H1 (cell line): ENCODE results near the gene FSTL4.

Experiments used
- EP300 ChIP-seq, 2 experiments: IDR thresholded peaks; 1 replicate in 1 of 2; 2 replicates in 1 of 2; pipeline ENCODE4 v1.6.1; 2011 to 2012; ENCODE audit warnings: low read depth in 2 of 2, low read length in 2 of 2, mild to moderate bottlenecking in 2 of 2, borderline replicate concordance in 1 of 2, inconsistent platforms in 1 of 2, moderate library complexity in 1 of 2
- EZH2 ChIP-seq: fragments of 200-600 bp; sonication (generic); IDR thresholded peaks from 2 replicates; pipeline ENCODE4 v1.7.1; 2012; ENCODE audit warnings: low read depth, mild to moderate bottlenecking, moderate library complexity, low read length, inconsistent platforms; ENCODE audit not compliant: severe bottlenecking
- POLR2A ChIP-seq, 2 experiments: IDR thresholded peaks; 1 replicate in 1 of 2; 2 replicates in 1 of 2; pipeline ENCODE4 v1.6.1; 2011; ENCODE audit warnings: low read depth in 2 of 2, low read length in 2 of 2, mild to moderate bottlenecking in 2 of 2; ENCODE audit errors: control extremely low read depth in 1 of 2
- POLR2AphosphoS5 ChIP-seq: IDR thresholded peaks from 2 replicates; pipeline ENCODE4 v1.6.1; 2011; ENCODE audit warnings: low read depth, low read length
- TAF1 ChIP-seq: IDR thresholded peaks from 2 replicates; pipeline ENCODE4 v1.6.1; 2011; ENCODE audit warnings: mild to moderate bottlenecking, low read depth, low read length
- YY1 ChIP-seq: IDR thresholded peaks from 2 replicates; pipeline ENCODE4 v1.6.1; 2011; ENCODE audit warnings: low read depth, mild to moderate bottlenecking, low read length
- TF ChIP-seq, protein P1 (sequence below), 3 experiments: IDR thresholded peaks; 1 replicate in 2 of 3; 2 replicates in 1 of 3; pipeline versions ENCODE4 v1.5.1 to v1.6.1; 2011; ENCODE audit warnings: low read length in 3 of 3, mild to moderate bottlenecking in 3 of 3, inconsistent platforms in 2 of 3, low read depth in 1 of 3, moderate library complexity in 1 of 3; ENCODE audit not compliant: insufficient read depth in 1 of 3; ENCODE audit errors: control extremely low read depth in 1 of 3

GRCh38 chr5:133266527-133266878 lies 345.8 kb downstream of the FSTL4 start:
- TF ChIP-seq TAF1 (no peak), YY1 (no peak), POLR2AphosphoS5 (no peak), POLR2A (IDR thresholded peaks at IDR 0.05; ENCODE audit: control extremely low read depth in 1 of 2, low read depth in 2 of 2, low read length in 2 of 2) (no peak), EZH2 (no peak), EP300 (IDR thresholded peaks at IDR 0.05; ENCODE audit: borderline replicate concordance in 1 of 2, low read depth in 2 of 2, low read length in 2 of 2) (no peak)
- TF ChIP-seq, protein P1, sequence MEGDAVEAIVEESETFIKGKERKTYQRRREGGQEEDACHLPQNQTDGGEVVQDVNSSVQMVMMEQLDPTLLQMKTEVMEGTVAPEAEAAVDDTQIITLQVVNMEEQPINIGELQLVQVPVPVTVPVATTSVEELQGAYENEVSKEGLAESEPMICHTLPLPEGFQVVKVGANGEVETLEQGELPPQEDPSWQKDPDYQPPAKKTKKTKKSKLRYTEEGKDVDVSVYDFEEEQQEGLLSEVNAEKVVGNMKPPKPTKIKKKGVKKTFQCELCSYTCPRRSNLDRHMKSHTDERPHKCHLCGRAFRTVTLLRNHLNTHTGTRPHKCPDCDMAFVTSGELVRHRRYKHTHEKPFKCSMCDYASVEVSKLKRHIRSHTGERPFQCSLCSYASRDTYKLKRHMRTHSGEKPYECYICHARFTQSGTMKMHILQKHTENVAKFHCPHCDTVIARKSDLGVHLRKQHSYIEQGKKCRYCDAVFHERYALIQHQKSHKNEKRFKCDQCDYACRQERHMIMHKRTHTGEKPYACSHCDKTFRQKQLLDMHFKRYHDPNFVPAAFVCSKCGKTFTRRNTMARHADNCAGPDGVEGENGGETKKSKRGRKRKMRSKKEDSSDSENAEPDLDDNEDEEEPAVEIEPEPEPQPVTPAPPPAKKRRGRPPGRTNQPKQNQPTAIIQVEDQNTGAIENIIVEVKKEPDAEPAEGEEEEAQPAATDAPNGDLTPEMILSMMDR (IDR thresholded peaks at IDR 0.05; ENCODE audit: control extremely low read depth in 1 of 3, insufficient read depth in 1 of 3, low read depth in 1 of 3, low read length in 3 of 3), result no peak
